NK-92 (cell line): ENCODE results near the gene RIPOR2.

ENCODE experiments used
- DNase-seq: peaks from one replicate; lab custom pipeline; 2025; ENCODE audit not compliant: unreplicated experiment; lab: John Stamatoyannopoulos, UW

The RIPOR2 gene

DNA sequence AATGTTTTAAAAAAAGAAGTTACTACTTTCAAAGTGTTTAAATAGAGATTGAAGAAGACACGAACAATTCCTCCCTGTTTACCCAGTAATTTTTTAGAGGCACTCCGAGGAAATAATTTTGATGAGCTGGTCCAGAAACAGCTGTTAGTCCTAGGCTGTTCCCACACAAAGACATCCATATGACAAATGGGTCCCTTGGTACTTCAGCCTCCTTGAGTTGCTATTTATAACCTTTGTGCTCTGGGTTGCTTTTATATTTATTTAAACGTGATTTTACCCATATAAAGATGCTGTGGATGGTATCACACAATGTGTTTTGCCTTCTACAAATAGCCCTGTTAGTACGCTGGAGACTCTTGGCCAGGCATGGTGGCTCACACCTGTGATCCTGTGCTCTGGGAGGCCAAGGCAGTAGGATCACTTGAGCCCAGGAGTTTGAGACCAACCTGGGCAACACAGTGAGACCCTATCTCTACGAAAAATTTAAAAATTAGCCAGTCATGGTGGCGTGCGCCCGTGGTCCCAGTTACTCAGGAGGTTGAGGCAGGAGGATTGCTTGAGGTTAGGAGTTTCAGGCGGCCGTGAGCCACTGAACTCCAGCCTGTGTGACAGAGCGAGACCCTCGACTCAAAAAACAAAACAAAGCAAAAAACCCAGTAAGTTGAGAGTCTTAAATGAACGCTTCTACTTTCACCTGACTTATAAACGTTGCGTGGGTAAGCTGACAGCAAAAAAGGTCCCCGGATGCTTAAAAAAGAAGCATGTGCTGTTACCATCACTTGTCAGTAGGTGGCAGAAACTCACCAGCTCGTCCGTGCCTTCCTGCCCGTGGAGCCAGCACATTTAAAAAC, 80.1 kb downstream of the RIPOR2 start:
- DNase-seq, result no peak

DNA sequence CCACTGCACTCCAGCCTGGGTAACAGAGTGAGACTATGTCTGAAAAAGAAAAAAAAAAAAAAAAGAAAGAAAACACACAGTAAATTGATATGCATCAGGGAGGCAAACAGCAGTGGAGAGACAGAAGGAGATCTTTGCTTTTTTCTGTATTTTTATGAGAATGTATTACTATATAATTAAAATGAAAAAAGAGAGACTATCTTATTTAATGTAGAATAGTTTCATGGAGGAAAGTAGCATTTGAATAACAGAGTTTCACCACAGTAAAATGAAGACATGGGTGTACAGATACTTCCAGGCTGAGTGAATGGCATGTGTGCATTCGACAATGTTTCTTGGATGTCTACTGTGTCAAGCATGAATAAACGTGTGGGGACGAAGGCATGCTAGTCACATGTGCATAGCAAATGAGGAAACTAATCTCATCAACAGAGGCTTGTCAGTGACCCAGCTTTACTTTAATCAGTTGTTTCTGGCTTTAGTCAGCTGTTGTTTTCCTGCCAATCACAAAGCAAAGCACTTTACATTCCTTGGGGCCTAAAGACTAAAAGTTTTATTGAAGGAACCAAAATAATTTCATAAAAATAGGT, 81.6 kb downstream of the RIPOR2 start:
- no peak for DNase-seq

DNA sequence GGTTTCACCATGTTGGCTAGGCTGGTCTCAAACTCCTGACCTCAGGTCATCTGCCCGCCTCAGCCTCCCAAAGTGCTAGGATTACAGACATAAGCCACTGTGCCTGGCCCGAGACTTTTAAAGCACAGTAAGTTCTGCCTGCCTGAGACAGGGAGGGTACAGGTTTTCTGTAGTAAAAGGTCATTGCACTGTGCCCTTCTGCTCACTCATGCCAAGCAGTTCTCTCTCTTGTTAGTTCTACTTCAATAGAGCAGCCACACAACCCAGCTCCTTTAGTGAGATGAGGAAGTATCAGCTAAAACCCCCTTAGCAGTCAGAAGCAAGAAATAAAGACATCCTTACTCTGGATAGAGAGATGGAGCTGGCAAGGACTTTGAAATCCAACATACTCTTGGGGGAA, 84.7 kb downstream of the RIPOR2 start:
- DNase-seq, result no peak

DNA sequence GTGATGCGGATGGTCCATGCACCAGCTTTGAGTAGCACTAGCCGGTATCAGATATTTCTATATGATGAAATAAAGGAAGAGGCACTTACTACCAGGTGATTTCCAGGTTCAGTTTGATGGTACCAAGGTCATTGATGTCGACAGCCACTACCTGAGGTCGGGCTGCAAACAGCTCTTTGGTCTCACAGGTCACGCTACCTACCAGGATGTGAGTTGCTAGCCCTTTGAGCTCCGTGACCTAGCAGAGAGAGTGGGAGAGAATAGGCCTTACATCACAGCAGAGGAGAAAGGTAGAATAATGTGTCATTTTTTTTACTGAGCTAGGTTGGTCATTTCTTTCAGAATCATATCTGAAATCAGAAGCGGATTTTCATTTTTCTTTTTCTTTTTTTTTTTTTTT, 86.0 kb downstream of the RIPOR2 start:
- DNase-seq, result no peak

DNA sequence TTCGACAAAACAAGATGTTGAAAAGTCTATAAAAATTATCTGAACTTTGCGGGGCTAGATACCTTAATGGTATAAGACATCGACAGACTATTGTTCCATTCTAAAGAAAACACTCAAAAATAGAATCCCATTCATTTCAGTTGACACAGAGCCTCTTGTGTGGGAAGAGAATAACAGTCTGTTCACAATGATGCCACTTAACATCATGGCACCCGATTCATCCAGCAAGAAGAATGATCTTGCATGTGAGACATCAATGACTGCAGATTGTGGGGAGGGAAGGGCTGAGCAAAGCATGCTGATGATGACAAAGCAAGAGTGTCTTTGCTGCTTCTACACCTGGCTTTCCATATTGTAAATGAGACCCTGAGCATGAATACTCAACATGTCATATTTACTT, 87.3 kb downstream of the RIPOR2 start:
- no peak for DNase-seq

DNA sequence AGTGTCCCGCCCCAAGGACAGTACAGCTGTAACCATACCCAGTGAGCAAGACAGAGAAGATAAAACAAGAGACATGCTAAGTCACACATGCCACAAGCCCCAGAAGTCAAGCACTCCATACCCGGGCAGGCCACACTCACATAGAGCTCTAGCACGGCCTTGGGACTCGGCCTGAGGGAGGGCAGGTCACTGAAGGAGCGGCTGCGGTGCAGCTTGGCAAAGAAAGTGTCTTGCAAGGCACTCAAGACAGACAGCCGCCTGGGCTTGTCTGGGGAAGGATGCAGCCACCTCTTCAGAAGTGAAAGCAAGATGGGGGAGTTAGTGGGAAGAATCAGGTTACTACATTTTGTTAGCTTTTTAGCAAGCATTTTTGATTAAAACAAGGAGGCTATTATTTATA, 88.4 kb downstream of the RIPOR2 start:
- no peak for DNase-seq

DNA sequence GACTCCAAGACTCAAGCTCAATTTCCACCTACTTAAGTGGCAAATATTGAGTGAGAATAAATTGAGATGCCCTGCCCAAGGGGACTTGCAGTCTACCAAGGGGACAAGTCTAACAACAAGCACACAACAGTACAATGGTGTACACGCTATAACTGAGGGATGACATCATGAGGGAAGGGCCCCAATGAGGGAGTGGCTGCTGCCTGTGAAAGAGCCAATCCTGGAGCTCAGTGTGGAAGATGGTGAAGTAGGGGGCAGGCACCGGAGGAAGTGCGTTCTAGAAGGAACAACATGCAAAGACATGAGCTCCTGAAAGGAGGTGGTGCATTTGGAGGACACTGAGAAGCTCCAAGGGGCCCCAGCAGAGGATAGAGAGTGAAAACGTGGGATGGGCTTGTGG, 90.2 kb downstream of the RIPOR2 start:
- no peak for DNase-seq

DNA sequence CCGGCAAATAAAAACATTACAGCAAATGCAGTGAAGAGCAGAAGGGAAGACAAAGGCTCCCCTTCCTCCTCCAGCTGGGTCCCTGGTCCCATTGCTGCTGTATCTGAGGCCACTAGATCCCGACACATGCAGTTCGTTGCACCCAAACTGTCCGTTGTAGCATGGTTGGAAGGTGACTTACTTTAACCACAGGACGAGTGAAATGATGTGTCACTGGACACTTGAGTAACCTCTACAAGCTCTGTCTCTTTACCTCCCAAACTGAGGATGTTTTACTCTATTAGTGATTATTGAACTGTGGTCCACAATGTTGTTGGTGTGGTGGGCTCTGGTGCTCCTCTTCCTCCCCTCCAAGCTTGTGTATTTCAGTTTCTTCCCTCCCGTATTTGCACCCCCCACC, 90.9 kb downstream of the RIPOR2 start:
- no peak for DNase-seq

DNA sequence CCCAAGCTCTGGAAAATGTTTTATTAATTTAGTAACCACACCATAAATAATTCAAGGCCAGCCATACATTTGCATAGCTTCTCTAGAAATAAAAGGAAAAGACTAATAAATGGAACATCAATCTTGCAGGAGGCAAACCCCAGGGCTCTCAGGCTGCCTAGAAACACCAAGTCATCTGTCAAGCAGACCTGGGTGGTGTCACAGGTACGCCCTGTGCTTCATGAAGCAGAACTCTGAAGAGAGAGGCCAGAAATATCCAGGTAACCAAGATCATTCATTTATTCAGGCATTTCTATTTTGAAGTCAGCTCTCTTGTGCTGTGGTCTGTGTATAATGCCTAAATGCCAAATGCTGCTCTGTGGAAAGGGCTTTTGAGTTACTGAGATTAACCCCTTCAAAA, 91.7 kb downstream of the RIPOR2 start:
- no peak for DNase-seq

DNA sequence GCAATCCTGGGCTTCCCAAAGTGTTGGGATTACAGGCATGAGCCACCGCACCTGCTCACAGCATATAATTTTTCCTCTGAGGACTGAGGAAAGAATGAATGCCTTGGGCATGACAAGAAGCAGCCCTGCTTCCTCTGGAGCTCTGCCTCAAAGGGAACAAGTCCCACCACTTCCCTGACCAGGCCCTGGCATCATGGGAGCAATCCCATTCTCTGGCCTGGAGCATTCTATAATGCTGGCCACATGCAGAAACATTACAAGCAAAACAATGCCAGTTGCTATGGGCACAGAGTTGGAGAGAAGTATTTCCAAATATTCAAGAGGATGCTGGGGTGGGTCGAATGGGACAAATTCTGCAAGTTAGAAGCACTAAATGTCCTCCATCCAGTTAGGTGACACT, 95.6 kb downstream of the RIPOR2 start:
- no peak for DNase-seq

DNA sequence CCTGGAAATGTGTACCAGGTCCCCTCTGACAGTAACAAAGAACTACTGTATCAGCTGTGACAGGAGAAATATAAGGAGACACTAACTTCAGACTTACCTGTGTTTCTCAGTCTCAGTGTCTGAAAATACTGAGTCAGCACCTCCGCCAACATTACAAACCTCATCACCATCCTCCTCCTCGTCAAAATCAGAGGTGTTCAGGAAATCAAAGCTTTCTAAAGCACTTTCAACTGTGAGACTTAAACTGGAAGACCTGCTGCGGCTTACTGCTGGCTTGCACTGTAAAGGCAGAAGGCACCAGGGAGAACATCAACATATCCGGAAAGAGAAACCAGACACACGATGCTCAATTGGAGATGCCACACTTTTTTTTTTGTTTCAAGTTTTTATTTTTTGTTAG, 96.8 kb downstream of the RIPOR2 start:
- no peak for DNase-seq

DNA sequence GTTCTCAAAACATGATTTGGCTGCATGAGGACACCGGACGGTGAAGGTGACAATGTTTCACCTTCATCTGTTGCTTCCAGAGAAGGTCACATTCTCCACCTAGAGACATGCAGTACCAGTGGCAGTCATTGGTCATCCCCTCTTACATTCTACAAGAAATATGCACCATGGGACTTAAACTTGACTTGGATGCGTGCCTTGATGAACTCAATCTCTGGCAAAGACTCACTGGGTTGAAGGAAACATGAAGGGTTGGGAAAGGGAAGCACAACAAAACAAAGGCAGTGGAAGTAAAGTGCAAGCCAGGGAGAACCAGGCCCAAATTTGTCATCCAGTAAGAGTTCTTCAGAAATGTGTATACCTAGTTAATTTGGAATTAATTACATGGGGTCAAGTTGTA, 97.7 kb downstream of the RIPOR2 start:
- DNase-seq, result no peak

DNA sequence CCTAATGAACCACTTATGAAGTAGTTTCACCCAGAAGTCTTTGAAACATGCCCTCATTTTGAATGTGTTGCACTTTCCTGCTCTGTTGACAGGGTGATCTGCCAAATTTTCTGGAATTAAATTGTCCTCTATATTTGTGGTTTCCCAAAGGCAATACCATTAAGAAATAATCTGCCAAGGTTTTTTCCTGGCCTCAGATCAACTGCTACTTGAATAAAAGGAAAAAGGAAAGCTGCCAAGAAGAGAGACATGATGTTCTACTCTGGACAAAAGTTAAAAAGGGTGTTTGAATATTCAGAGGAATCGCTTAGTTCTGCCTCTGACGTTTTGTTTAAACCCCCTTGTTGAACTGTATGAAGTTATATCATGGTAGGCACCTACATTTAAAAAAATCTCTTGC, 99.7 kb downstream of the RIPOR2 start:
- no peak for DNase-seq

DNA sequence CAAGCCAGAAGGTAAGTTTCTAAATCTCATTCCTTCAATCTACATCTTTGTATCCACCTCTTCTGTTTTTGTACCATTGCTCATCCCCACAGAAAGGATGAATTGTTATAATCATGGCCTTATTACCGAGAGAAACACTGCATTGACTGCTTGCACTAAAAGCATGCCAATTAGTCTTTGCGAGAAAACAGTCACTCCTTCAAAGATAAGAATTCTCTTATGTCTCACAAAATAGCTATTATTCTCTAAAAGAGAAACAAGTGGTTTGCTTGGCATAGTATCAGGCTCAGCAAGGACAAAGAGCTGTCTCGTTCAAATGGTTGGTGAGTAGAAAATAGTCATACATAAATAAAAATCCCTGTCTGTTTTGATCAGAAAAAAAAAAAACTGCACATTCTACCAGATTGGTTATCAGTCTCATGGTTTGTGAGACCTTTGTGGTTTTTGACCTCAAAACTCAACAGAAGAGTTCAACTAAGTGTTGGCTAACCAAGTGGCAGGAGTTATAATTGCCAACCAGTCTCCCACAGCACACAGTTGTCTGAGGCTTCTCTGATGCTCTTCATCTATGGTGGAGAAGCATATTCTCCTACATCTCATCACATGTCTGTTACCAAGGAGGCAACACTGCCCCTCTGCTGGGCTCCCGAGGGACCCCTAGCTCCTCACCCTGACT, 101.9 kb downstream of the RIPOR2 start:
- DNase-seq, result no peak

DNA sequence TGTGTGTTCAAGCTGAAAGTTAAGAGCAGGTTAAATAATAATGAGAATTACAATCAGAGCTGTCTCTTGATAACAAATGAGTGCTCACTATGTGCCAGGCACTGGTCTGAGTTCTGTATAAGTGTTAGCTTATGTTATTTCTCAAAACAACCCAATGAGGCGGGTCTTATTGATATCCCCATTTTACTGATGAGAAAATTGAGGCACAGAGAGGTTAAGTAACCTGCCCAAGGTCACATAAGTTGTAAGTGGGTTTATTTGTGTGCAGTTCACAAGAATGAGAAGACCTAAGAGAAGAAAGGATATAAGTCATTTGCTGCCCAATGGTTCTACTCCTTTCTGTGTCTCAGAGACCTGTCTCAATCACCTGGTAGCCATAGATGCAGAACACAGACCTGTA, 103.0 kb downstream of the RIPOR2 start:
- DNase-seq, result no peak

DNA sequence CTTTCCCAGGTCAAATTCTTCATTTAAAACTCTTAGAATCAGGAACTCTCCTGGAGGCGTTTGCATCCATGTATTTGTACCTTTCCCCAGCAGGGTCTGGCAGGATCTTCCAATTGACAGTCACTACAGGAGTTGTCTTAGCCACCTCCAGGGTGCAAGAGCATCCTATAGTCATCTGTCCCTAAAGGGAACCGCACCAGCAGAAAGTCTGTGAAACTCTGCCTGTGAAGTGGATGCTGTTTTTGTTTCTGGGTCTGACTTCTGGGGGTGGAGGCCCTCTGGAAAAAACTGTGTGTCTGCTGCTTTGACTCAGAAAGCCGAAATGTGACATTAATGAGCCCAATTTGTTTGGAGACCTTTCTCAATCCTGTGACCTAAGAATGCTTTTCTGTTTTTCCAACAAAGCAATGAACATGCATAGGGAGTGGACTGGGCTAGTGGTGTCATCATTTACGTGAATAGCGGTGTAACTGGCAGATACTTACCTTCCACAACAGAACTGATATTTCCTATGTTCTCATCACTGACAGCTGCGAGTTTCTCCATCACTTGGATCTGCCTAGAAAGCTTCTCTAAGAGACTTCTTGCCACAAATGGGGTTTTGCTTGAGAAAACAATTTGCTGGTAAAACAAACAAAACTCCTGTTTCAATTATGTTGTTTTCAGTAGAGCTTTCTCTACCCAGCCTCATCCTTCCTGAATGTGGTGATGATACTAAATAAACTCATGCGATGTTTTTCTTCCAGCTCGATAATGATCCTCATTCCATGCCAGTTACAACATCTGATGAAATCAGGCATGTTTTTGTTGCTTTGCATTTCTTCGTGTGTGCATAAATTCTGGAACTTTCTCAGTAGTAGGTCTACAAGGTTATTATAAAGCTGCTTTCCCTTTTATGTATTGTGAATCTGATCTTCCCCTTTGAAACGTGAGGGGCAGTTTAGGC, 103.7 kb downstream of the RIPOR2 start:
- no peak for DNase-seq

DNA sequence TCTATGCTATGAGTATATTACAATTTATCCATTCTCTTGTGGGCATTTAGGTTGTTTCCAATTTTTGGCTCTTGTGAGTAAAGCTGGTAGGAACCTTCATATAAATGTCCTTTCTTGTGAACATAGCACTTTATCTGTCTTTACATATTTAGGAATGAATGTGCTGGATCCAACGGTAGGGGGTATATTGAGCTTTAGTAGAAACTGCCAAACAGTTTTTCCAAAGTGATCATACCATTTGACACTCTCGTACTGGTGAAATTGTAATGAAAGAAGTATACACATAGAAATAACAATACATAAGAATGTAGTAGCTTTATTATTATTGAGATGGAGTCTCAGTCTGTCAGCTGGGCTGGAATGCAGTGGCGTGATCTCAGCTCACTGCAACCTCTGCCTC, 106.1 kb downstream of the RIPOR2 start:
- no peak for DNase-seq

DNA sequence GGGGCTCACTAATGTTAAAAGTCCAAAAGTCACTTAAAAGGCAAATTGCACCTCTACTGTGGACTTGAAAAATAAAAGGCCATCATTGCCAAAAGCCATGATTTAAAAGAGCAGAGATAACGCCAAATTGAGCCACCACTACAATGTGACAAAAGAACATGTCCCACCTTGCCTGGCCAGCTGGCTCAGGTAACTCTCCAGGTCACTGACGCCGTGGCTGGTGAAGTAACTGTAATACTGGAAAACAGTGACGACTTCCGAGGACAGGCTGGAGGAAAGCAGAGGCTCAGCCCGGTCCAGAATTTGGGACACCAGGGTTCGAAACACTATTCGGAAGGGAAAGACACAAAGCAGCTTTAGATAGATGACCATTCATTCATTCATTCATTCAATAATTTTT, 107.8 kb downstream of the RIPOR2 start:
- no peak for DNase-seq

DNA sequence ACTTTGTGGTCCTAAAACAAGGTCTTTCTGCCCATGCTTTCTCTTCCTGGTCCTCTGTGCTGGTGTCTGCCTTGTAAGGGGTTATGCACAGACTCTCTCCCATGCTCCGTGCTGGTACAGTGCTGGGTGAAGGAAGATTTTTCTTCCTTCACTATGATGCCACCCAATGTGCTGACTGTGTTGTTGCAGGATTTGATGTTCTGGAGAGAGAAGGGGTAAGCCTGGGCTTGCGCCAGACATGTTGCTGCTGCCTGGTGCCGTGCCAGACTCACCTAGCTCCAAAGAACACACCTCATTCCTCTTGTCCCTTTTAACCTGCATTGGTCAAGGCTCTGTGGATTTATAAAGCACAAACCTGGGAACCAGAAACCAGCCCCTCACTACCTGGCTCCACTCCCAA, 108.6 kb downstream of the RIPOR2 start:
- DNase-seq, result no peak

DNA sequence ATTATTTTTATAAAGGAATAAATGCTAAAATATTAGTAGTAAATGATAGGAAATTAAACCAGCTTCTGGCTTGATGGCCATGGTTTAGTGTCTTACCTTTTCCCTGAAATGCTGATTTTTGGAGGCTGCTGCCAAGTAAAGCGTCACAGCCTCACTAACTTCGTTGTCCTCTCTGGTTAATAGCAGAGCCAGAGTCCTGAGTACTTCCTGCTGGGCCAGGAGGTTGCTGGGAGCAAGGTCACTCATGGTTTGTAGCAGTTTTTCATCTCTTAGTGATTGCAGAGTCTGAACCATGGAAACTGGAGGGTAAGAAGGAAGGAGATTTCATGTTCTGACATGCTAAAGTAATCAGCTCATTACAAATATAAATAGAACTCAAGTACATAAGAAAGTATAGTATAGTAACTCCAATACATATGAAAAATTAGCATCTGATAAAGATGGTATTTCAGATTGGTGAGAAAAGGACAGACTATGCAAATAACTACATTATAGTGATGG, 110.6 kb downstream of the RIPOR2 start:
- no peak for DNase-seq
